Fibroblast of lung (primary cell): ENCODE measurements around the gene UBA5. TPM values are rescaled to one million over a fixed set of nuclear protein-coding genes. Genes with fewer than 3 reads are reported as not detected.

ENCODE experiments used
- DNase-seq, 2 donors: peaks; one replicate each; pipeline versions ENCODE4 v3.0.0 to v3.0.0-alpha.2; 2010; ENCODE audit warnings: low read depth in 2 of 2
- H2AFZ ChIP-seq: 2 replicates; pipeline ENCODE4 v1.5.1; 2012; ENCODE audit warnings: low read length, control low read depth, inconsistent platforms
- H3K27ac ChIP-seq: 2 replicates; pipeline ENCODE4 v1.5.1; 2011; ENCODE audit warnings: low read length, control low read depth; ENCODE audit not compliant: insufficient read depth
- H3K27me3 ChIP-seq: 2 replicates; pipeline ENCODE4 v1.5.1; 2011; ENCODE audit warnings: mild to moderate bottlenecking, low read length; ENCODE audit not compliant: control insufficient read depth, insufficient read depth
- H3K36me3 ChIP-seq: 2 replicates; pipeline ENCODE4 v1.5.1; 2011; ENCODE audit warnings: low read length; ENCODE audit not compliant: control insufficient read depth, insufficient read depth
- H3K4me1 ChIP-seq: 2 replicates; pipeline ENCODE4 v1.5.1; 2011; ENCODE audit warnings: low read length; ENCODE audit not compliant: control insufficient read depth, insufficient read depth; ENCODE audit errors: extremely low read depth
- H3K4me2 ChIP-seq: 2 replicates; pipeline ENCODE4 v1.5.1; 2011; ENCODE audit warnings: low read length, control low read depth; ENCODE audit not compliant: insufficient read depth; ENCODE audit errors: extremely low read depth
- H3K4me3 ChIP-seq, 4 experiments: fragments of 200-600 bp in 1 of 4; sonication (generic) in 1 of 4; replicated peaks in 1 of 4; 2 replicates each; pipeline ENCODE4 v1.5.1; 2011 to 2016; ENCODE audit warnings: low read length in 4 of 4, low read depth in 3 of 4, mild to moderate bottlenecking in 3 of 4, control low read depth in 2 of 4, inconsistent platforms in 1 of 4, mixed read lengths in 1 of 4; ENCODE audit not compliant: insufficient read depth in 1 of 4; ENCODE audit errors: control extremely low read depth in 1 of 4
- H3K79me2 ChIP-seq: 2 replicates; pipeline ENCODE4 v1.5.1; 2012; ENCODE audit warnings: mild to moderate bottlenecking, low read length, inconsistent platforms; ENCODE audit not compliant: control insufficient read depth, insufficient read depth
- H3K9ac ChIP-seq: 2 replicates; pipeline ENCODE4 v1.5.1; 2011; ENCODE audit warnings: mild to moderate bottlenecking, low read length, control low read depth; ENCODE audit not compliant: insufficient read depth
- H3K9me3 ChIP-seq: 2 replicates; pipeline ENCODE4 v1.5.1; 2012; ENCODE audit warnings: low read depth, low read length; ENCODE audit not compliant: control insufficient read depth, insufficient read depth
- H4K20me1 ChIP-seq: 2 replicates; pipeline ENCODE4 v1.5.1; 2011; ENCODE audit warnings: low read length; ENCODE audit not compliant: control insufficient read depth, insufficient read depth; ENCODE audit errors: extremely low read depth
- CTCF ChIP-seq, 2 donors: IDR thresholded peaks in 1 of 2; conservative IDR thresholded peaks in 1 of 2; 1 replicate in 1 of 2; 2 replicates in 1 of 2; pipeline ENCODE4 v1.5.1; 2011 to 2012; ENCODE audit warnings: low read length in 2 of 2, control low read depth in 1 of 2, inconsistent platforms in 1 of 2, low read depth in 1 of 2, mild to moderate bottlenecking in 1 of 2
- EZH2 ChIP-seq: IDR thresholded peaks from 2 replicates; pipeline ENCODE4 v1.5.1; 2012; ENCODE audit warnings: low read length, control low read depth, mild to moderate bottlenecking; ENCODE audit errors: missing control alignments
- polyA plus RNA-seq, 2 donors: library from polyadenylated mRNA; depleted of rRNA in 1 of 2; stranded (reverse) in 1 of 2; unstranded in 1 of 2; fragments of >200 nt; gene quantifications; 2 replicates each; pipeline ENCODE4 v1.2.1, GENCODE V29; 2011 to 2012; ENCODE audit warnings: missing spikeins in 1 of 2
- total RNA-seq: library from RNA; depleted of rRNA; stranded (reverse); fragments of >200 nt; gene quantifications from 2 replicates; pipeline ENCODE4 v1.2.1, GENCODE V29; 2014

Gene UBA5
- total and polyA plus RNA-seq, 2 donors (not counting 1 experiment from before 2014, with no cell fraction given) = 43.6 to 47.5 TPM

- H2AFZ ChIP-seq = no peak overlapping the region
- no peaks in the 10 kb centered on the region for H3K4me1 ChIP-seq
- no peak overlapping the region for H3K27ac ChIP-seq
- no peak overlapping the region for H3K9ac ChIP-seq
- no peaks in the 10 kb centered on the region for H3K9me3 ChIP-seq
- no peaks in the 10 kb centered on the region for H3K36me3 ChIP-seq
- H4K20me1 ChIP-seq = no peaks in the 10 kb centered on the region
- no peak overlapping the region for H3K4me2 ChIP-seq
- H3K4me3 ChIP-seq = no peak overlapping the region
- H3K27me3 ChIP-seq = no peaks in the 10 kb centered on the region
- no peak for DNase-seq
- peaks cover 2% of the 10 kb centered on the region for H3K79me2 ChIP-seq
- no peak for TF ChIP-seq EZH2
- TF ChIP-seq CTCF (conservative IDR thresholded peaks at IDR 0.05 in 1 of 2, IDR thresholded peaks at IDR 0.05 in 1 of 2; ENCODE audit: low read depth in 1 of 2, low read length in 2 of 2) = no peak
These were observed 5.4 kb upstream of the UBA5 start for GRCh38 chr3:132654721-132655120.

- H3K4me2 ChIP-seq = no peak overlapping the region
- DNase-seq = no peak
- no peaks in the 10 kb centered on the region for H3K9me3 ChIP-seq
- no peak overlapping the region for H2AFZ ChIP-seq
- no peaks in the 10 kb centered on the region for H3K4me1 ChIP-seq
- H3K79me2 ChIP-seq = peaks cover 5% of the 10 kb centered on the region
- H3K36me3 ChIP-seq = no peaks in the 10 kb centered on the region
- no peak overlapping the region for H3K9ac ChIP-seq
- no peaks in the 10 kb centered on the region for H3K27me3 ChIP-seq
- no peak overlapping the region for H3K27ac ChIP-seq
- TF ChIP-seq EZH2 (no peak), CTCF (conservative IDR thresholded peaks at IDR 0.05 in 1 of 2, IDR thresholded peaks at IDR 0.05 in 1 of 2; ENCODE audit: low read depth in 1 of 2, low read length in 2 of 2) (no peak)
- H3K4me3 ChIP-seq = no peak overlapping the region
- H4K20me1 ChIP-seq = no peaks in the 10 kb centered on the region
These were observed 4.7 kb upstream of the UBA5 start for GRCh38 chr3:132655471-132655870.

DNA sequence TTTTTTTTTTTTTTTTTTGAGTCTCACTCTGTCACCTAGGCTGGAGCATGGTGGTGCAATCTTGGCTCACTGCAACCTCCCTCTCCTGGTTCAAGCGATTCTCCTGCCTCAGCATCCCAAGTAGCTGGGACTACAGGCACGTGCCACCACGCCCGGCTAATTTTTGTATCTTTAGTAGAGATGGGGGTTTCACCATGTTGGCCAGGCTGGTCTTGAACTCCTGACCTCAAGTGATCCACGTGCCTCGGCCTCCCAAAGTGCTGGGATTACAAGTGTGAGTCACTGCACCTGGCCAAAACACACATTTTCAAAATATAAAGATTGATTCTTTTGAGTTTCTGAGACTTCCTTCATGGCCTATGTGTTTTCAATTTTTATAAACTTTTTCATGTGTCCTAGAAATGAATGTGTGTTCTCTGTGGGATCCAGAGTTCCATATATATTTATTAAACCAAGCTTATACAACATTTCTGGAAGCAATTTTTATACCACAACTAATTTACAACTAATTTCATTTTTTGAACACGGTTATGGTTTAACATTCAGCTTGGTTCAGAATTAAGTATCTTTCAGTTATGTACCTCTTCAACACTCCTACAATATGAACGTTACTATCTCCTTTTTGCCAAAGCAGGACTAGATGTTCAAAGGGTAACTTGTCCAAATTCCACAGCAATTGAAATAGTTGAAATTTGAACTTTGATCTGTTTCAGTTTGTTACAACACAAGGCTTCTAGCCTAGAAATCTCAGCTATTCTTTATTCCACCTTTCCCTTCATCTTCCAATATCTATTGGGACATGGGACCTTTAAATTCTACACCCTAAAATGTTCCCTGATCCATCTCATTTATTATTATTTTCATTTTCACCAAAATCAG, 2.0 kb upstream of the UBA5 start:
- H3K4me1 ChIP-seq = no peaks in the 10 kb centered on the region
- peaks cover 30% of the 10 kb centered on the region for H3K79me2 ChIP-seq
- DNase-seq = no peak
- no peak overlapping the region for H3K9ac ChIP-seq
- H3K36me3 ChIP-seq = no peaks in the 10 kb centered on the region
- H4K20me1 ChIP-seq = no peaks in the 10 kb centered on the region
- H3K27ac ChIP-seq = no peak overlapping the region
- no peak overlapping the region for H2AFZ ChIP-seq
- H3K9me3 ChIP-seq = no peaks in the 10 kb centered on the region
- H3K4me2 ChIP-seq = peak overlapping the region; percentile 97
- no peaks in the 10 kb centered on the region for H3K27me3 ChIP-seq
- TF ChIP-seq EZH2 (no peak), CTCF (conservative IDR thresholded peaks at IDR 0.05 in 1 of 2, IDR thresholded peaks at IDR 0.05 in 1 of 2; ENCODE audit: low read depth in 1 of 2, low read length in 2 of 2) (no peak)
- H3K4me3 ChIP-seq = peak overlapping the region; percentile 24 to 90 (median 77)
